SU-DHL-6 (cell line): ENCODE data around the gene GPAT3.

Source experiments
- CTCF ChIP-seq: fragments of 200-600 bp; sonication (generic); IDR thresholded peaks from one replicate; pipeline ENCODE4 v1.5.1; 2017; ENCODE audit warnings: antibody characterized with exemption, mild to moderate bottlenecking, low read length, moderate library complexity; ENCODE audit not compliant: insufficient read depth, poor library complexity, severe bottlenecking
- EZH2phosphoT487 ChIP-seq: fragments of 200-600 bp; sonication (generic), shearing (Covaris generic); conservative IDR thresholded peaks from 2 replicates; pipeline ENCODE4 v1.6.1; 2018; ENCODE audit warnings: mild to moderate bottlenecking, antibody characterized with exemption, low read length, moderate library complexity, mixed read lengths

- no peak for TF ChIP-seq CTCF
- no peak for TF ChIP-seq EZH2phosphoT487
These were observed 94.2 kb downstream of the GPAT3 start for GRCh38 chr4:83629945-83630721.
